ENCODE measurements around the gene CYP4V2.

The CYP4V2 gene

GRCh38 chr4:186258216-186258811 is 66.9 kb downstream of the CYP4V2 start:
- Histone ChIP-seq H3K9ac (no peak overlapping the region), H3K27ac (no peak overlapping the region), H3K27me3 (ENCODE audit: insufficient read depth, low read depth) (no peaks in the 10 kb centered on the region), H3K4me1 (ENCODE audit: low read depth, poor library complexity, severe bottlenecking) (no peaks in the 10 kb centered on the region), H3K36me3 (ENCODE audit: insufficient read depth) (no peaks in the 10 kb centered on the region), H3K79me2 (ENCODE audit: insufficient read depth, low read depth) (no peaks in the 10 kb centered on the region), H3K4me3 (IDR thresholded peaks at IDR 0.05; ENCODE audit: insufficient read depth, low read depth, low read length) (no peak overlapping the region), H4K20me1 (ENCODE audit: insufficient read depth) (no peaks in the 10 kb centered on the region), H2AFZ (ENCODE audit: low read depth) (no peak overlapping the region), H3K4me2 (no peak overlapping the region)
- no peak for TF ChIP-seq CTCF (conservative IDR thresholded peaks at IDR 0.05; ENCODE audit: low read depth, low read length)

- H3K9ac ChIP-seq, result no peak overlapping the region
- H3K79me2 ChIP-seq (ENCODE audit: insufficient read depth, low read depth), result no peaks in the 10 kb centered on the region
- H3K27me3 ChIP-seq (ENCODE audit: insufficient read depth, low read depth), result no peaks in the 10 kb centered on the region
- no peaks in the 10 kb centered on the region for H3K36me3 ChIP-seq (ENCODE audit: insufficient read depth)
- no peak overlapping the region for H3K4me3 ChIP-seq (IDR thresholded peaks at IDR 0.05; ENCODE audit: insufficient read depth, low read depth, low read length)
- no peak overlapping the region for H3K4me2 ChIP-seq
- no peaks in the 10 kb centered on the region for H3K4me1 ChIP-seq (ENCODE audit: low read depth, poor library complexity, severe bottlenecking)
- H4K20me1 ChIP-seq (ENCODE audit: insufficient read depth), result no peaks in the 10 kb centered on the region
- no peak overlapping the region for H3K27ac ChIP-seq
- TF ChIP-seq CTCF (conservative IDR thresholded peaks at IDR 0.05; ENCODE audit: low read depth, low read length), result no peak
- no peak overlapping the region for H2AFZ ChIP-seq (ENCODE audit: low read depth)
Measured at GRCh38 chr4:186260117-186260503, 68.7 kb downstream of the CYP4V2 start.

Measured in KMS-11 (cell line).